ENCODE results near the gene PTK7. TPM values are rescaled to one million over a fixed set of nuclear protein-coding genes. Genes with fewer than 3 reads are reported as not detected.

The PTK7 gene
- total RNA-seq, 1 experiment from 2014 or later: 42.6 TPM

- ChIA-PET CTCF (interaction anchor here (0.6 to 2.5 kb wide), 3 partner anchors 9 to 29 kb away, joined by 3 to 12 read pairs (median 3); partner anchors contain the start of gene DNPH1), POLR2A (interaction anchor here (1.0 kb wide), 1 partner anchor 29 kb away, joined by 3 read pairs; the partner anchor contains the start of gene DNPH1)
- intact Hi-C loops (cut with micrococcal nuclease): no loop called here
- TF ChIP-seq CTCF (IDR thresholded peaks at IDR 0.05; ENCODE audit: unreplicated experiment): no peak
- DNase-seq (ENCODE audit: unreplicated experiment): no peak
- Mint-ChIP-seq H3K9me3 (ENCODE audit: unreplicated experiment) (no peaks in the 10 kb centered on the region), H3K36me3 (ENCODE audit: insufficient read depth, unreplicated experiment) (peaks cover 40% of the 10 kb centered on the region), H3K27me3 (ENCODE audit: insufficient read depth, unreplicated experiment) (no peaks in the 10 kb centered on the region), H3K4me3 (ENCODE audit: unreplicated experiment) (no peak overlapping the region), H3K27ac (ENCODE audit: low read depth, unreplicated experiment) (no peak overlapping the region), H3K4me1 (ENCODE audit: insufficient read depth, unreplicated experiment) (no peaks in the 10 kb centered on the region)
- no TSS peak for BruUV-seq (replicated peaks)
These were observed 124.4 kb downstream of the PTK7 start for GRCh38 chr6:43200541-43200940.

GRCh38 chr6:43202451-43202850, 126.3 kb downstream of the PTK7 start:
- Mint-ChIP-seq H3K9me3 (ENCODE audit: unreplicated experiment) (no peaks in the 10 kb centered on the region), H3K4me1 (ENCODE audit: insufficient read depth, unreplicated experiment) (no peaks in the 10 kb centered on the region), H3K27me3 (ENCODE audit: insufficient read depth, unreplicated experiment) (no peaks in the 10 kb centered on the region), H3K36me3 (ENCODE audit: insufficient read depth, unreplicated experiment) (peaks cover 33% of the 10 kb centered on the region), H3K4me3 (ENCODE audit: unreplicated experiment) (no peak overlapping the region), H3K27ac (ENCODE audit: low read depth, unreplicated experiment) (no peak overlapping the region)
- ChIA-PET POLR2A (interaction anchor here (0.7 kb wide), 1 partner anchor 373 kb away, joined by 3 read pairs; no protein-coding TSS in a partner anchor), CTCF (interaction anchor here (1.5 to 2.5 kb wide), 2 partner anchors 16 to 27 kb away, joined by 4 to 12 read pairs; partner anchors contain the start of gene DNPH1)
- DNase-seq (ENCODE audit: unreplicated experiment): no peak
- intact Hi-C loops (cut with micrococcal nuclease): no loop called here
- no TSS peak for BruUV-seq (replicated peaks)
- no peak for TF ChIP-seq CTCF (IDR thresholded peaks at IDR 0.05; ENCODE audit: unreplicated experiment)

GRCh38 chr6:43203029-43203717, 127.1 kb downstream of the PTK7 start:
- no TSS peak for BruUV-seq (replicated peaks)
- Mint-ChIP-seq H3K4me1 (ENCODE audit: insufficient read depth, unreplicated experiment) (no peaks in the 10 kb centered on the region), H3K27ac (ENCODE audit: low read depth, unreplicated experiment) (no peak overlapping the region), H3K9me3 (ENCODE audit: unreplicated experiment) (no peaks in the 10 kb centered on the region), H3K27me3 (ENCODE audit: insufficient read depth, unreplicated experiment) (no peaks in the 10 kb centered on the region), H3K36me3 (ENCODE audit: insufficient read depth, unreplicated experiment) (peaks cover 26% of the 10 kb centered on the region), H3K4me3 (ENCODE audit: unreplicated experiment) (no peak overlapping the region)
- no peak for DNase-seq (ENCODE audit: unreplicated experiment)
- no peak for TF ChIP-seq CTCF (IDR thresholded peaks at IDR 0.05; ENCODE audit: unreplicated experiment)
- intact Hi-C loops (cut with micrococcal nuclease): no loop called here
- POLR2A ChIA-PET: interaction anchor here (0.7 kb wide), 1 partner anchor 372 kb away, joined by 3 read pairs; no protein-coding TSS in a partner anchor
- CTCF ChIA-PET: no interaction called here

GRCh38 chr6:43203718-43204095, 127.6 kb downstream of the PTK7 start:
- intact Hi-C loops (cut with micrococcal nuclease): no loop called here

More at GRCh38 chr6:43203718-43204095, 127.6 kb downstream of the PTK7 start:
- CTCF ChIA-PET: no interaction called here
- Mint-ChIP-seq H3K36me3 (ENCODE audit: insufficient read depth, unreplicated experiment) (peaks cover 26% of the 10 kb centered on the region), H3K27me3 (ENCODE audit: insufficient read depth, unreplicated experiment) (no peaks in the 10 kb centered on the region), H3K9me3 (ENCODE audit: unreplicated experiment) (no peaks in the 10 kb centered on the region), H3K4me1 (ENCODE audit: insufficient read depth, unreplicated experiment) (no peaks in the 10 kb centered on the region), H3K4me3 (ENCODE audit: unreplicated experiment) (no peak overlapping the region), H3K27ac (ENCODE audit: low read depth, unreplicated experiment) (no peak overlapping the region)
- TF ChIP-seq CTCF (IDR thresholded peaks at IDR 0.05; ENCODE audit: unreplicated experiment): no peak
- no TSS peak for BruUV-seq (replicated peaks)
- DNase-seq (ENCODE audit: unreplicated experiment): no peak
- POLR2A ChIA-PET: no interaction called here
